BLaER1 (cell line): Measurements from ENCODE around the gene FAM151A.

Experiments used
- H3K27ac ChIP-seq: shearing (Covaris generic); formaldehyde crosslinking; 2 replicates; pipeline ENCODE4 v1.8.1; 2022
- H3K27me3 ChIP-seq: shearing (Covaris generic); formaldehyde crosslinking; 2 replicates; pipeline ENCODE4 v1.8.1; 2022
- H3K36me3 ChIP-seq: shearing (Covaris generic); formaldehyde crosslinking; 2 replicates; pipeline ENCODE4 v1.8.1; 2022
- H3K4me1 ChIP-seq: shearing (Covaris generic); formaldehyde crosslinking; 2 replicates; pipeline ENCODE4 v1.8.1; 2022
- H3K4me2 ChIP-seq: shearing (Covaris generic); formaldehyde crosslinking; 2 replicates; pipeline ENCODE4 v1.8.1; 2022
- H3K4me3 ChIP-seq: shearing (Covaris generic); formaldehyde crosslinking; 2 replicates; pipeline ENCODE4 v1.8.1; 2022
- H3K9ac ChIP-seq: shearing (Covaris generic); formaldehyde crosslinking; 2 replicates; pipeline ENCODE4 v1.8.1; 2022
- H3K9me3 ChIP-seq: shearing (Covaris generic); formaldehyde crosslinking; 2 replicates; pipeline ENCODE4 v1.8.1; 2022
- H4K20me1 ChIP-seq: shearing (Covaris generic); formaldehyde crosslinking; 2 replicates; pipeline ENCODE4 v1.8.1; 2022
- Cebpa-rat ChIP-seq: shearing (Covaris generic); IDR thresholded peaks from 2 replicates; pipeline ENCODE4 v1.8.1; 2022

Gene FAM151A

GRCh38 chr1:54623216-54624007 is at the start of gene FAM151A:
FAM151A (minus strand) TSS chr1:54623525; CDS start chr1:54623395, 130 bp downstream.
- Histone ChIP-seq H3K27me3 (no peaks in the 10 kb centered on the region), H3K36me3 (no peaks in the 10 kb centered on the region), H3K4me2 (no peak within 1 kb of the TSS), H3K9me3 (no peaks in the 10 kb centered on the region), H4K20me1 (no peaks in the 10 kb centered on the region), H3K4me3 (no peak within 1 kb of the TSS), H3K27ac (no peak within 1 kb of the TSS), H3K9ac (no peak within 1 kb of the TSS), H3K4me1 (peaks cover 9% of the 10 kb centered on the region; the same call in 1 of the 2 replicates)
- TF ChIP-seq Cebpa-rat: no peak

GRCh38 chr1:54671985-54672608 is 48.8 kb upstream of the FAM151A start:
- no peaks in the 10 kb centered on the region for H3K27me3 ChIP-seq
- H3K27ac ChIP-seq: no peak overlapping the region
- H3K9me3 ChIP-seq: peaks cover 15% of the 10 kb centered on the region
- H3K9ac ChIP-seq: no peak overlapping the region
- H3K36me3 ChIP-seq: no peaks in the 10 kb centered on the region
- no peaks in the 10 kb centered on the region for H3K4me1 ChIP-seq
- no peaks in the 10 kb centered on the region for H4K20me1 ChIP-seq
- TF ChIP-seq Cebpa-rat: no peak
- no peak overlapping the region for H3K4me2 ChIP-seq
- no peak overlapping the region for H3K4me3 ChIP-seq

GRCh38 chr1:54668567-54668966 is 45.2 kb upstream of the FAM151A start:
- no peak overlapping the region for H3K4me3 ChIP-seq
- no peak overlapping the region for H3K9ac ChIP-seq
- H4K20me1 ChIP-seq: no peaks in the 10 kb centered on the region
- H3K36me3 ChIP-seq: no peaks in the 10 kb centered on the region
- peaks cover 4% of the 10 kb centered on the region for H3K9me3 ChIP-seq
- no peak overlapping the region for H3K27ac ChIP-seq
- no peaks in the 10 kb centered on the region for H3K27me3 ChIP-seq
- no peak for TF ChIP-seq Cebpa-rat
- H3K4me1 ChIP-seq: no peaks in the 10 kb centered on the region
- H3K4me2 ChIP-seq: no peak overlapping the region

GRCh38 chr1:54667797-54668196 is 44.5 kb upstream of the FAM151A start:
- H3K36me3 ChIP-seq: no peaks in the 10 kb centered on the region
- no peak overlapping the region for H3K4me3 ChIP-seq
- H4K20me1 ChIP-seq: no peaks in the 10 kb centered on the region
- no peak overlapping the region for H3K4me2 ChIP-seq
- H3K4me1 ChIP-seq: no peaks in the 10 kb centered on the region
- no peaks in the 10 kb centered on the region for H3K9me3 ChIP-seq
- no peak overlapping the region for H3K9ac ChIP-seq
- H3K27ac ChIP-seq: no peak overlapping the region
- no peaks in the 10 kb centered on the region for H3K27me3 ChIP-seq
- no peak for TF ChIP-seq Cebpa-rat

GRCh38 chr1:54666333-54666732 is 43.0 kb upstream of the FAM151A start:
- TF ChIP-seq Cebpa-rat: no peak
- no peaks in the 10 kb centered on the region for H3K9me3 ChIP-seq
- no peak overlapping the region for H3K9ac ChIP-seq
- no peak overlapping the region for H3K27ac ChIP-seq
- H3K27me3 ChIP-seq: no peaks in the 10 kb centered on the region
- H3K4me2 ChIP-seq: no peak overlapping the region
- H4K20me1 ChIP-seq: no peaks in the 10 kb centered on the region
- no peak overlapping the region for H3K4me3 ChIP-seq
- H3K4me1 ChIP-seq: no peaks in the 10 kb centered on the region
- H3K36me3 ChIP-seq: no peaks in the 10 kb centered on the region

GRCh38 chr1:54665852-54666251 is 42.5 kb upstream of the FAM151A start:
- Histone ChIP-seq H3K36me3 (no peaks in the 10 kb centered on the region), H3K4me1 (no peaks in the 10 kb centered on the region), H3K9me3 (no peaks in the 10 kb centered on the region), H3K4me3 (no peak overlapping the region), H3K9ac (no peak overlapping the region), H3K4me2 (no peak overlapping the region), H4K20me1 (no peaks in the 10 kb centered on the region), H3K27me3 (no peaks in the 10 kb centered on the region), H3K27ac (no peak overlapping the region)
- TF ChIP-seq Cebpa-rat: no peak

- H3K27me3 ChIP-seq: no peaks in the 10 kb centered on the region
- H3K4me2 ChIP-seq: no peak overlapping the region
- no peak overlapping the region for H3K9ac ChIP-seq
- no peaks in the 10 kb centered on the region for H4K20me1 ChIP-seq
- H3K9me3 ChIP-seq: peaks cover 4% of the 10 kb centered on the region; the same call in 1 of the 2 replicates
- no peak overlapping the region for H3K4me3 ChIP-seq
- no peaks in the 10 kb centered on the region for H3K36me3 ChIP-seq
- no peaks in the 10 kb centered on the region for H3K4me1 ChIP-seq
- TF ChIP-seq Cebpa-rat: no peak
- H3K27ac ChIP-seq: no peak overlapping the region
These were observed 41.0 kb upstream of the FAM151A start for GRCh38 chr1:54664364-54664763.

GRCh38 chr1:54663725-54664124 is 40.4 kb upstream of the FAM151A start:
- no peak overlapping the region for H3K4me2 ChIP-seq
- no peak overlapping the region for H3K4me3 ChIP-seq
- no peaks in the 10 kb centered on the region for H4K20me1 ChIP-seq
- H3K9ac ChIP-seq: no peak overlapping the region
- no peaks in the 10 kb centered on the region for H3K36me3 ChIP-seq
- H3K27me3 ChIP-seq: no peaks in the 10 kb centered on the region
- H3K27ac ChIP-seq: no peak overlapping the region
- peaks cover 11% of the 10 kb centered on the region for H3K9me3 ChIP-seq
- no peak for TF ChIP-seq Cebpa-rat
- H3K4me1 ChIP-seq: no peaks in the 10 kb centered on the region

GRCh38 chr1:54658164-54658913 is 35.0 kb upstream of the FAM151A start:
- Histone ChIP-seq H3K4me3 (no peak overlapping the region), H3K36me3 (no peaks in the 10 kb centered on the region), H3K9me3 (peaks cover 23% of the 10 kb centered on the region), H3K27me3 (no peaks in the 10 kb centered on the region), H3K4me2 (no peak overlapping the region), H3K27ac (no peak overlapping the region), H4K20me1 (no peaks in the 10 kb centered on the region), H3K4me1 (no peaks in the 10 kb centered on the region), H3K9ac (no peak overlapping the region)
- TF ChIP-seq Cebpa-rat: no peak

- H3K27me3 ChIP-seq: no peaks in the 10 kb centered on the region
- no peaks in the 10 kb centered on the region for H3K4me1 ChIP-seq
- H3K4me3 ChIP-seq: no peak overlapping the region
- H3K9me3 ChIP-seq: peaks cover 5% of the 10 kb centered on the region
- no peaks in the 10 kb centered on the region for H3K36me3 ChIP-seq
- no peak overlapping the region for H3K27ac ChIP-seq
- H4K20me1 ChIP-seq: no peaks in the 10 kb centered on the region
- H3K9ac ChIP-seq: no peak overlapping the region
- no peak overlapping the region for H3K4me2 ChIP-seq
- no peak for TF ChIP-seq Cebpa-rat
These were observed 29.7 kb upstream of the FAM151A start for GRCh38 chr1:54653036-54653435.
